Transverse colon (tissue), 4 donors: ENCODE measurements around the gene RAPGEF2. TPM values are rescaled to one million over a fixed set of nuclear protein-coding genes. Genes with fewer than 3 reads are reported as not detected.
"Not testable (repeated sequence)": the region's sequence is repeated elsewhere in the genome, so short reads cannot be mapped to it uniquely, and the experiment has no call there.

Experiments
- DNase-seq: peaks from one replicate; pipeline ENCODE4 v3.0.0-alpha.2; 2019
- H3K27ac ChIP-seq, 4 donors: fragments of 200-600 bp; sonication (generic); 2 replicates each; pipeline ENCODE4 v1.5.1; 2016 to 2018; ENCODE audit warnings: inconsistent platforms in 4 of 4
- H3K27me3 ChIP-seq: fragments of 200-600 bp; sonication (generic); 2 replicates; pipeline ENCODE4 v1.5.1; 2017; ENCODE audit warnings: inconsistent platforms
- H3K36me3 ChIP-seq, 4 donors: fragments of 200-600 bp; sonication (generic); 2 replicates each; pipeline ENCODE4 v1.5.1; 2017 to 2019; ENCODE audit warnings: inconsistent platforms in 4 of 4
- H3K4me1 ChIP-seq, 4 donors: fragments of 200-600 bp; sonication (generic); 2 replicates each; pipeline ENCODE4 v1.5.1; 2017 to 2020; ENCODE audit warnings: inconsistent platforms in 4 of 4
- H3K4me3 ChIP-seq, 4 donors: fragments of 200-600 bp; sonication (generic); 1 replicate in 1 of 4; 2 replicates in 3 of 4; pipeline versions ENCODE4 v1.5.1 to v1.6.1; 2017 to 2019; ENCODE audit warnings: inconsistent platforms in 4 of 4
- H3K9me3 ChIP-seq, 2 donors: fragments of 200-600 bp; sonication (generic); 2 replicates each; pipeline ENCODE4 v1.5.1; 2017 to 2019; ENCODE audit warnings: inconsistent platforms in 2 of 2
- CTCF ChIP-seq, 5 experiments: fragments of 200-600 bp in 3 of 5; fragments of 450-650 bp in 2 of 5; sonication (generic) in 3 of 5; IDR thresholded peaks; 1 replicate in 2 of 5; 2 replicates in 3 of 5; pipeline ENCODE4 v1.5.1; 2016 to 2017; ENCODE audit warnings: antibody characterized with exemption in 5 of 5, inconsistent platforms in 3 of 5, mild to moderate bottlenecking in 2 of 5, moderate library complexity in 1 of 5
- EP300 ChIP-seq: sonication (generic); formaldehyde crosslinking; IDR thresholded peaks from one replicate; pipeline ENCODE4 v1.6.1; 2017; ENCODE audit warnings: antibody characterized with exemption, low read depth
- POLR2A ChIP-seq: fragments of 450-650 bp; IDR thresholded peaks from one replicate; pipeline ENCODE4 v1.6.1; 2016; ENCODE audit warnings: antibody characterized with exemption, mild to moderate bottlenecking, moderate library complexity
- POLR2AphosphoS5 ChIP-seq, 3 donors: sonication (generic); formaldehyde crosslinking; IDR thresholded peaks; one replicate each; pipeline ENCODE4 v1.6.1; 2016; ENCODE audit warnings: antibody characterized with exemption in 3 of 3
- WGBS, 2 donors: methylation state at CpG; one replicate each; pipeline ENCODE4 v1.1.5; 2018; ENCODE audit warnings: low coverage in 1 of 2; 5-methylcytosine and 5-hydroxymethylcytosine counted together
- in situ Hi-C, 4 donors: fragments of 200-750 bp; cut with MboI; loops; one replicate each; pipeline versions ENCODE4 v1.15.0 to v1.15.1; 2017; ENCODE audit warnings: low sequenced_read_pairs in 3 of 4, low pct_ligation_motif_present in 1 of 4, low pct_unique_long_range_greater_than_20kb in 1 of 4
- intact Hi-C: fragments of 100-400 bp; cut with DNase I; formaldehyde crosslinking; loops from one replicate; pipeline ENCODE4 v1.15.1; 2023; ENCODE audit warnings: low total_unique reads
- total RNA-seq, 4 donors: library from RNA; depleted of rRNA; stranded (reverse); fragments of >200 nt; gene quantifications; one replicate each; pipeline ENCODE4 v1.1.0, GENCODE V29; 2016

The RAPGEF2 gene
- total RNA-seq, 4 donors from 2014 or later = 23.3 to 64.8 (median 49.6) TPM

DNA sequence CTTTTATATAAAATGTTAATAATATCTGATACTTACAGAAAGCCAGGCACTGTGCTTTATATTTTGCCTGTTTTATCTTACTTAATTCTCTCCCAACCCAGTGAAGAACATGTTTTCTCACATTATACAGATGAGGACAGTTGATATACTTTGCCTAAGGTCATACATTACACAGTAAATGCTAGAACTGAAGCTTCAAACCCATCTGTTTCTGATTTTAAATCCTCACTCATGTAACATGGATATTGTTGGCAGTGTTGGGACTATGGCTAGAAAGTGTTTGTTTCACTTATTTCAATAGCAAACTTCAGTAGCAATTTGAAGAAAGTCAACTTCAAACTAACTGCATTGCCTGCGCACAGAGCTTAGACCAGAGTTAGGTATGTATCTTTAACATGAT is 57.4 kb downstream of the RAPGEF2 start:
- no peak for DNase-seq
- no peaks in the 10 kb centered on the region for H3K36me3 ChIP-seq
- intact Hi-C loops (no loop called here), in situ Hi-C loops (no loop called here)
- H3K27me3 ChIP-seq = no peaks in the 10 kb centered on the region
- H3K4me1 ChIP-seq = peaks cover 0 to 47% (median 12%) of the 10 kb centered on the region in 4 donors
- H3K9me3 ChIP-seq = no peaks in the 10 kb centered on the region
- TF ChIP-seq POLR2A (no peak), EP300 (no peak), POLR2AphosphoS5 (IDR thresholded peaks at IDR 0.05) (no peak), CTCF (IDR thresholded peaks at IDR 0.05) (no peak)
- WGBS, 2 donors = 97 to 100% methylated on average over 1 of the region's 1 CpG
- no peak overlapping the region for H3K27ac ChIP-seq
- no peak overlapping the region for H3K4me3 ChIP-seq

GRCh38 chr4:159161436-159161835 is 58.6 kb downstream of the RAPGEF2 start:
- H3K36me3 ChIP-seq, intact Hi-C loops, in situ Hi-C loops, H3K9me3 ChIP-seq, DNase-seq, H3K27ac ChIP-seq, H3K27me3 ChIP-seq, H3K4me3 ChIP-seq: not testable (repeated sequence)
- H3K4me1 ChIP-seq = peaks cover 0 to 59% (median 16%) of the 10 kb centered on the region in 4 donors
- WGBS, 2 donors = 93 to 100% methylated on average over 2 to 3 of the region's 3 CpGs

DNA sequence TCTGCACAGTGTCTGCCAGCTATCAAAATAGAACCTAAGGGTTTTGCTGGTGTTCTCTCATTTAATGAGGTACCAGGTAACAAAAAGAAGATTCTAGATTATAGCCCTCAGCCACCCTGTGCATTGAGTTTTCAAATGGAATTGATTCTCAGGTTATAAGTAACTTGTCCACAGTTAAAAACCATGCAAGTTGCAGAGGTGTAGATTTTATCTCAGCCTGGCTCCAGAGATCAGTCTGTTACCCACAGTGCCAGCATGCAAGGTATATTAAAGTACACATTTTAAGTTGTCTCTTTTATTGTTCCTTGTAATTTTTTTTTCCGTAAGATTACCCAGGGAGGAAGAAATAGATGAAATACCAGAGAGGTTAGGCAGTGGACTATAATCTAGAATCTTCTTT is 59.7 kb downstream of the RAPGEF2 start:
- TF ChIP-seq EP300 = no peak
- TF ChIP-seq POLR2A = no peak
- TF ChIP-seq POLR2AphosphoS5 (IDR thresholded peaks at IDR 0.05) = no peak
- TF ChIP-seq CTCF (IDR thresholded peaks at IDR 0.05) = no peak
- in situ Hi-C loops = no loop called here
- intact Hi-C loops = no loop called here
- Histone ChIP-seq H3K9me3 (no peaks in the 10 kb centered on the region), H3K4me1 (peaks cover 0 to 50% (median 18%) of the 10 kb centered on the region in 4 donors), H3K27ac (no peak overlapping the region), H3K27me3 (no peaks in the 10 kb centered on the region), H3K4me3 (no peak overlapping the region), H3K36me3 (no peaks in the 10 kb centered on the region)
- no peak for DNase-seq
- WGBS, 2 donors = 36 to 62% methylated on average over 1 of the region's 1 CpG

GRCh38 chr4:159163521-159163920 is 60.6 kb downstream of the RAPGEF2 start:
- Histone ChIP-seq H3K4me3 (no peak overlapping the region), H3K27me3 (no peaks in the 10 kb centered on the region), H3K36me3 (no peaks in the 10 kb centered on the region), H3K4me1 (peaks cover 0 to 41% (median 14%) of the 10 kb centered on the region in 4 donors), H3K9me3 (no peaks in the 10 kb centered on the region), H3K27ac (no peak overlapping the region)
- intact Hi-C loops (no loop called here), in situ Hi-C loops (no loop called here)
- TF ChIP-seq POLR2AphosphoS5 (IDR thresholded peaks at IDR 0.05) (no peak), POLR2A (no peak), CTCF (IDR thresholded peaks at IDR 0.05) (no peak), EP300 (no peak)
- DNase-seq = no peak
